ENCODE results near the gene ASTL. TPM values are rescaled to one million over a fixed set of nuclear protein-coding genes. Genes with fewer than 3 reads are reported as not detected.

Gene ASTL
- total and polyA plus RNA-seq, 2 of the 13 experiments (the other 11 are each of a cell fraction or from before 2014, with no cell fraction given): not detected

DNA sequence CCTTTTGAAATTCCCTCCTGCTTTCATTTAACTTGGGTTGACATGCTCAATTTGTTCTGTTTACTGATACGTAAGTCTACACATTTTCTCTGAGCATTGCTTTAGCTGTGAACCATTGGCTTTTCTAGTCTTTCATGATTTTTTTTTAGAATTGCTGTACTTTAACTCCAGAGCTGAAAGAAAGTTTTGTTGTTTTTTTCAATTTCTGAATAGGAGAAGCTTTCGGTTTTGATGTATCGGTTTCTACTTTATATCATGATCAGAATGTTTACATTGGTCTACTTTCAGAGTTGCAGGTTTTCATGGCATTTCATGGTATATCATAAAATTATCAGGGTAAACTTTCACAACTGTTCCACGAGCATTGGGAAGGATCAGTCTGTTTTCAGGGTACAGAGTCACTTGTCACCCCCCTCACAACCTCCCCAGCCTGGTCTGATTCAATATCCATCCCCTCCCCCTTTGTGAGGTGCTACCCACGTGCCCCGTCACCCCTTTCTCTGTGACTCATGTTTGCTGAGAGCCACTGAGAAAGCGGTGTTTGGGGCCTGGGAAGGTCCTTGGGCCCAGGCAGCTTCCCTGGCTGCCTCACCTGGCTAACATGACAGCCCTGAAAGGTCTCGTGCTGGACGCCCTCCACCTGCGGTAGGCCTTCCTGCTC, 7.0 kb downstream of the ASTL start (continued):
- TF ChIP-seq, protein P1, sequence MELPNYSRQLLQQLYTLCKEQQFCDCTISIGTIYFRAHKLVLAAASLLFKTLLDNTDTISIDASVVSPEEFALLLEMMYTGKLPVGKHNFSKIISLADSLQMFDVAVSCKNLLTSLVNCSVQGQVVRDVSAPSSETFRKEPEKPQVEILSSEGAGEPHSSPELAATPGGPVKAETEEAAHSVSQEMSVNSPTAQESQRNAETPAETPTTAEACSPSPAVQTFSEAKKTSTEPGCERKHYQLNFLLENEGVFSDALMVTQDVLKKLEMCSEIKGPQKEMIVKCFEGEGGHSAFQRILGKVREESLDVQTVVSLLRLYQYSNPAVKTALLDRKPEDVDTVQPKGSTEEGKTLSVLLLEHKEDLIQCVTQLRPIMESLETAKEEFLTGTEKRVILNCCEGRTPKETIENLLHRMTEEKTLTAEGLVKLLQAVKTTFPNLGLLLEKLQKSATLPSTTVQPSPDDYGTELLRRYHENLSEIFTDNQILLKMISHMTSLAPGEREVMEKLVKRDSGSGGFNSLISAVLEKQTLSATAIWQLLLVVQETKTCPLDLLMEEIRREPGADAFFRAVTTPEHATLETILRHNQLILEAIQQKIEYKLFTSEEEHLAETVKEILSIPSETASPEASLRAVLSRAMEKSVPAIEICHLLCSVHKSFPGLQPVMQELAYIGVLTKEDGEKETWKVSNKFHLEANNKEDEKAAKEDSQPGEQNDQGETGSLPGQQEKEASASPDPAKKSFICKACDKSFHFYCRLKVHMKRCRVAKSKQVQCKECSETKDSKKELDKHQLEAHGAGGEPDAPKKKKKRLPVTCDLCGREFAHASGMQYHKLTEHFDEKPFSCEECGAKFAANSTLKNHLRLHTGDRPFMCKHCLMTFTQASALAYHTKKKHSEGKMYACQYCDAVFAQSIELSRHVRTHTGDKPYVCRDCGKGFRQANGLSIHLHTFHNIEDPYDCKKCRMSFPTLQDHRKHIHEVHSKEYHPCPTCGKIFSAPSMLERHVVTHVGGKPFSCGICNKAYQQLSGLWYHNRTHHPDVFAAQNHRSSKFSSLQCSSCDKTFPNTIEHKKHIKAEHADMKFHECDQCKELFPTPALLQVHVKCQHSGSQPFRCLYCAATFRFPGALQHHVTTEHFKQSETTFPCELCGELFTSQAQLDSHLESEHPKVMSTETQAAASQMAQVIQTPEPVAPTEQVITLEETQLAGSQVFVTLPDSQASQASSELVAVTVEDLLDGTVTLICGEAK (IDR thresholded peaks at IDR 0.05): no peak
- TF ChIP-seq, protein P1 (CRISPR knock-in tag; IDR thresholded peaks at IDR 0.05): no peak
- TF ChIP-seq ZSCAN20 (CRISPR knock-in tag; IDR thresholded peaks at IDR 0.05; ENCODE audit: borderline replicate concordance) (no peak), IKZF4 (CRISPR knock-in tag; IDR thresholded peaks at IDR 0.05; ENCODE audit: borderline replicate concordance, low read depth, not compliant biosample characterization) (no peak), SAP130 (CRISPR knock-in tag; IDR thresholded peaks at IDR 0.05; ENCODE audit: low read depth) (no peak), FOSL2 (CRISPR knock-in tag; IDR thresholded peaks at IDR 0.05) (no peak), MED8 (CRISPR knock-in tag; IDR thresholded peaks at IDR 0.05; ENCODE audit: insufficient replicate concordance) (no peak), DR1 (CRISPR knock-in tag; IDR thresholded peaks at IDR 0.05) (no peak), EP300 (IDR thresholded peaks at IDR 0.05; ENCODE audit: low read depth in 2 of 2, low read length in 2 of 2) (no peak), EP300 (CRISPR knock-in tag; IDR thresholded peaks at IDR 0.05; ENCODE audit: borderline replicate concordance) (no peak), HOXA7 (CRISPR knock-in tag; IDR thresholded peaks at IDR 0.05) (no peak)
- TF ChIP-seq, protein P2, sequence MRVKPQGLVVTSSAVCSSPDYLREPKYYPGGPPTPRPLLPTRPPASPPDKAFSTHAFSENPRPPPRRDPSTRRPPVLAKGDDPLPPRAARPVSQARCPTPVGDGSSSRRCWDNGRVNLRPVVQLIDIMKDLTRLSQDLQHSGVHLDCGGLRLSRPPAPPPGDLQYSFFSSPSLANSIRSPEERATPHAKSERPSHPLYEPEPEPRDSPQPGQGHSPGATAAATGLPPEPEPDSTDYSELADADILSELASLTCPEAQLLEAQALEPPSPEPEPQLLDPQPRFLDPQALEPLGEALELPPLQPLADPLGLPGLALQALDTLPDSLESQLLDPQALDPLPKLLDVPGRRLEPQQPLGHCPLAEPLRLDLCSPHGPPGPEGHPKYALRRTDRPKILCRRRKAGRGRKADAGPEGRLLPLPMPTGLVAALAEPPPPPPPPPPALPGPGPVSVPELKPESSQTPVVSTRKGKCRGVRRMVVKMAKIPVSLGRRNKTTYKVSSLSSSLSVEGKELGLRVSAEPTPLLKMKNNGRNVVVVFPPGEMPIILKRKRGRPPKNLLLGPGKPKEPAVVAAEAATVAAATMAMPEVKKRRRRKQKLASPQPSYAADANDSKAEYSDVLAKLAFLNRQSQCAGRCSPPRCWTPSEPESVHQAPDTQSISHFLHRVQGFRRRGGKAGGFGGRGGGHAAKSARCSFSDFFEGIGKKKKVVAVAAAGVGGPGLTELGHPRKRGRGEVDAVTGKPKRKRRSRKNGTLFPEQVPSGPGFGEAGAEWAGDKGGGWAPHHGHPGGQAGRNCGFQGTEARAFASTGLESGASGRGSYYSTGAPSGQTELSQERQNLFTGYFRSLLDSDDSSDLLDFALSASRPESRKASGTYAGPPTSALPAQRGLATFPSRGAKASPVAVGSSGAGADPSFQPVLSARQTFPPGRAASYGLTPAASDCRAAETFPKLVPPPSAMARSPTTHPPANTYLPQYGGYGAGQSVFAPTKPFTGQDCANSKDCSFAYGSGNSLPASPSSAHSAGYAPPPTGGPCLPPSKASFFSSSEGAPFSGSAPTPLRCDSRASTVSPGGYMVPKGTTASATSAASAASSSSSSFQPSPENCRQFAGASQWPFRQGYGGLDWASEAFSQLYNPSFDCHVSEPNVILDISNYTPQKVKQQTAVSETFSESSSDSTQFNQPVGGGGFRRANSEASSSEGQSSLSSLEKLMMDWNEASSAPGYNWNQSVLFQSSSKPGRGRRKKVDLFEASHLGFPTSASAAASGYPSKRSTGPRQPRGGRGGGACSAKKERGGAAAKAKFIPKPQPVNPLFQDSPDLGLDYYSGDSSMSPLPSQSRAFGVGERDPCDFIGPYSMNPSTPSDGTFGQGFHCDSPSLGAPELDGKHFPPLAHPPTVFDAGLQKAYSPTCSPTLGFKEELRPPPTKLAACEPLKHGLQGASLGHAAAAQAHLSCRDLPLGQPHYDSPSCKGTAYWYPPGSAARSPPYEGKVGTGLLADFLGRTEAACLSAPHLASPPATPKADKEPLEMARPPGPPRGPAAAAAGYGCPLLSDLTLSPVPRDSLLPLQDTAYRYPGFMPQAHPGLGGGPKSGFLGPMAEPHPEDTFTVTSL (CRISPR knock-in tag; IDR thresholded peaks at IDR 0.05; ENCODE audit: borderline replicate concordance): no peak
